WTC11 (cell line): ENCODE results near the gene NR2C2AP.
"Not testable (repeated sequence)": the region's sequence is repeated elsewhere in the genome, so short reads cannot be mapped to it uniquely, and the experiment has no call there.

Source experiments
- ATF3 ChIP-seq: sonication (generic); formaldehyde crosslinking; conservative IDR thresholded peaks from 2 replicates; pipeline ENCODE4 v1.8.1; 2022; ENCODE audit warnings: mild to moderate bottlenecking, missing genetic modification reagents
- CREB1 ChIP-seq: sonication (generic); formaldehyde crosslinking; IDR thresholded peaks from 2 replicates; pipeline ENCODE4 v1.8.0; 2023; ENCODE audit warnings: mild to moderate bottlenecking, missing genetic modification reagents
- ELF4 ChIP-seq: sonication (generic); formaldehyde crosslinking; IDR thresholded peaks from 2 replicates; pipeline ENCODE4 v1.8.1; 2022; ENCODE audit warnings: low read depth, mild to moderate bottlenecking, moderate library complexity, missing genetic modification reagents
- JUN ChIP-seq: sonication (generic); formaldehyde crosslinking; IDR thresholded peaks from 2 replicates; pipeline ENCODE4 v1.8.0; 2023; ENCODE audit warnings: mild to moderate bottlenecking, missing genetic modification reagents
- TF ChIP-seq, protein P1 (sequence below): sonication (generic); formaldehyde crosslinking; IDR thresholded peaks from 2 replicates; pipeline ENCODE4 v1.8.1; 2022; ENCODE audit warnings: mild to moderate bottlenecking, moderate library complexity, missing genetic modification reagents
- TF ChIP-seq, protein P2 (sequence below): fragments of 200-600 bp; IDR thresholded peaks from 2 replicates; pipeline ENCODE4 v1.8.0; 2022; ENCODE audit warnings: antibody characterized with exemption

GRCh38 chr19:19173243-19173642 lies 30.0 kb downstream of the NR2C2AP start:
- TF ChIP-seq JUN (CRISPR knock-in tag); CREB1; ELF4 (CRISPR knock-in tag); ATF3 (CRISPR knock-in tag): not testable (repeated sequence)
- TF ChIP-seq, protein P1, sequence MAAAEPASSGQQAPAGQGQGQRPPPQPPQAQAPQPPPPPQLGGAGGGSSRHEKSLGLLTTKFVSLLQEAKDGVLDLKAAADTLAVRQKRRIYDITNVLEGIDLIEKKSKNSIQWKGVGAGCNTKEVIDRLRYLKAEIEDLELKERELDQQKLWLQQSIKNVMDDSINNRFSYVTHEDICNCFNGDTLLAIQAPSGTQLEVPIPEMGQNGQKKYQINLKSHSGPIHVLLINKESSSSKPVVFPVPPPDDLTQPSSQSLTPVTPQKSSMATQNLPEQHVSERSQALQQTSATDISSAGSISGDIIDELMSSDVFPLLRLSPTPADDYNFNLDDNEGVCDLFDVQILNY (CRISPR knock-in tag), result not testable (repeated sequence)
- TF ChIP-seq, protein P2, sequence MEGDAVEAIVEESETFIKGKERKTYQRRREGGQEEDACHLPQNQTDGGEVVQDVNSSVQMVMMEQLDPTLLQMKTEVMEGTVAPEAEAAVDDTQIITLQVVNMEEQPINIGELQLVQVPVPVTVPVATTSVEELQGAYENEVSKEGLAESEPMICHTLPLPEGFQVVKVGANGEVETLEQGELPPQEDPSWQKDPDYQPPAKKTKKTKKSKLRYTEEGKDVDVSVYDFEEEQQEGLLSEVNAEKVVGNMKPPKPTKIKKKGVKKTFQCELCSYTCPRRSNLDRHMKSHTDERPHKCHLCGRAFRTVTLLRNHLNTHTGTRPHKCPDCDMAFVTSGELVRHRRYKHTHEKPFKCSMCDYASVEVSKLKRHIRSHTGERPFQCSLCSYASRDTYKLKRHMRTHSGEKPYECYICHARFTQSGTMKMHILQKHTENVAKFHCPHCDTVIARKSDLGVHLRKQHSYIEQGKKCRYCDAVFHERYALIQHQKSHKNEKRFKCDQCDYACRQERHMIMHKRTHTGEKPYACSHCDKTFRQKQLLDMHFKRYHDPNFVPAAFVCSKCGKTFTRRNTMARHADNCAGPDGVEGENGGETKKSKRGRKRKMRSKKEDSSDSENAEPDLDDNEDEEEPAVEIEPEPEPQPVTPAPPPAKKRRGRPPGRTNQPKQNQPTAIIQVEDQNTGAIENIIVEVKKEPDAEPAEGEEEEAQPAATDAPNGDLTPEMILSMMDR, result not testable (repeated sequence)
